Activated naive CD4-positive, alpha-beta T cell treated with anti-CD3 and anti-CD28 coated beads, Interleukin-2, amount 50 U/mL, for 72 hours (primary cell): Measurements from ENCODE around the gene MBTPS1. TPM values are rescaled to one million over a fixed set of nuclear protein-coding genes. Genes with fewer than 3 reads are reported as not detected.

ENCODE experiments used
- ATAC-seq, 2 donors: fragments of 150-1000 bp; cut with Tn5 transposase; 2 replicates each; pipeline ENCODE4 v1.10.0; 2021; ENCODE audit warnings: mild to moderate bottlenecking in 2 of 2, moderate library complexity in 2 of 2
- DNase-seq, 2 donors: peaks; one replicate each; pipeline ENCODE4 v3.0.0; 2021 to 2022; ENCODE audit warnings: low spot score in 2 of 2
- H3K27ac Mint-ChIP-seq, 2 donors: one replicate each; pipeline ENCODE4 v1.8.0; 2022; ENCODE audit warnings: mild to moderate bottlenecking in 2 of 2, mixed read lengths in 2 of 2
- H3K36me3 Mint-ChIP-seq, 2 donors: one replicate each; pipeline ENCODE4 v1.8.0; 2022; ENCODE audit warnings: mixed read lengths in 2 of 2
- H3K9me3 Mint-ChIP-seq, 2 donors: one replicate each; pipeline ENCODE4 v1.8.0; 2022; ENCODE audit warnings: mixed read lengths in 2 of 2
- total RNA-seq, 2 donors: library from RNA; stranded (reverse); gene quantifications; one replicate each; pipeline ENCODE4 v1.2.3, GENCODE V29; 2022

The MBTPS1 gene
- total RNA-seq: 10 to 100 TPM; 39.9 to 41.1 TPM

DNA sequence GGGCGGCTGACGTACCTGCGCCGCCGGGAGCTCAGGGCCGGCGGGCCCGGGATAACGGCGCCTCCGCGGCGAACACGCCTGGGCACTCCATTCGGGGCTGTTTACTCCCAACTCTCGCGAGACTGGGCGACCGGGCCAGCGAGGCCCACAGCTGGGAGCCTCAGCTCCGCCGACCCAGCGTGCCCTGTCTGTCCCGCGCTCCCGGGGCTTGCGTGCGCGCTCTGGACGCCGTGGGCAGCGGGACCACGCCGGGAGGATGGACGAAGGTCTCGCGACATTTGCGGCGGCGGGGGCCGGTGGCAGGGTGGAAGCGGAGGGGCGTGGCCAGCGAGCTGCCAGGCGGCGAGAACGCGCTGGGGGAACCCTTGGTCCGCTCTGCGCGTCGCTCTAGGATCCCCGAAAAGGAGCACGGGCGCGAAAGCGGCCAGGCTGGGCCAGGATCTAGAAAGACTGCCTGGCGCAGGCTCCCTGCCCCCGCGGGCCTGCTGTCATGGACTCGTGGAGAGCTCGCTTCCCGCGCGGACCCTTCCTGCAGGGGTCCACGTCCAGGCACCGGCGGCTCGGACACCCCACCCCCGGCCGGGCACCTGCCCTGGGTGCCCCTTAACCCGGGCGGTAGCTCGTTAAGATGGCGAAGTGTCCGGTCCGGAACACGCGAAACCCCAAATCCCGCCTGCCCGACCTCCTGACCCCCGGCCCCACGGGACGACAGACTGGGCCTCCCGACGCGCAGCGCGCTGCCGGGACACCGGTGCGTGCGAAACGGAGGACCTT is at the start of gene MBTPS1:
TSS of gene MBTPS1 (minus strand) at position 223 of the 774 bp plus-strand sequence. CDS start 15,159 bp downstream, outside the sequence.
- Mint-ChIP-seq H3K9me3 (no peaks in the 10 kb centered on the region), H3K36me3 (peaks cover 0 to 4% of the 10 kb centered on the region in 2 donors), H3K27ac (peak within 1 kb of the TSS; percentile 92 to 99)
- peak; percentile 91 to 94 for ATAC-seq
- DNase-seq: peak; percentile 99

DNA sequence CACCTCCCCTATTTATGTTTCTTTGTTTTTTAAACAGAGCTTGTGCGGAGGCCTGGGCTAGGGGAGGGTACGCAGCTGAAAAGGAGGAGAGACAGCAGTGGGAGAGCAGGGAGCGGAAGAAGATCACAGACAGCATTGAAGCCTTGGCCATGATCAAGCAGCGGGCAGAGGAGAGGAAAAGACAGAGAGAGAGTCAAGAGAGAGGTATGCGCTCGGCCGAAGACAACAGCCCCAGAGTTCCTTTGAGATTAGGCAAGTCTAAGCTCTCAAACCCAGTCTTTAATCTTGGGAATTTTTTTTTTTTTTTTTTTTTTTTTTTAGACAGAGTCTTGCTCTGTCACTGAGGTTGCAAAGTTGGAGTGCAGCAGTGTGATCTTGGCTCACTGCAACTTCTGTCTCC is 49.0 kb upstream of the MBTPS1 start:
- H3K36me3 Mint-ChIP-seq: no peaks in the 10 kb centered on the region
- ATAC-seq (no peak), DNase-seq (no peak)
- no peaks in the 10 kb centered on the region for H3K9me3 Mint-ChIP-seq
- H3K27ac Mint-ChIP-seq: no peak overlapping the region

DNA sequence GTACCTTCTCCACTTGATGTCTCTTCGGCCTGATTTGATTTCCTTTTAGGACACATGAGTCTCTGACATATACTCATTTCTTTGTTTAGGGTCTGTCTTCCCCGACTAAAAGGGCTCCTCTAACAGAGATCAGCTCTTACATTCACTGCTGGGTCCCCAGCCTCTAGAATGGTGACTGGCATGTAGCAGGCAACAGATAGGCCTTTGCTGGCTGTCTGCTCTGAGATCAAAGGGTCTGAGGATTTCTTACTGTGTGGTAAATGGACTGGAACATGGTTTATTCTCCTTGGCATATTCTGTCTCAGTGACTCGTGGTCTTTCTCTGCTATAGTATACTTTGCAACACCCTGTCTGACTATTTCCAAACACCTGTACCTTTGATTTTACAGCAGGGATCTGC is 45.1 kb upstream of the MBTPS1 start:
- Mint-ChIP-seq H3K27ac (no peak overlapping the region), H3K36me3 (no peaks in the 10 kb centered on the region), H3K9me3 (no peaks in the 10 kb centered on the region)
- ATAC-seq (no peak), DNase-seq (no peak)

DNA sequence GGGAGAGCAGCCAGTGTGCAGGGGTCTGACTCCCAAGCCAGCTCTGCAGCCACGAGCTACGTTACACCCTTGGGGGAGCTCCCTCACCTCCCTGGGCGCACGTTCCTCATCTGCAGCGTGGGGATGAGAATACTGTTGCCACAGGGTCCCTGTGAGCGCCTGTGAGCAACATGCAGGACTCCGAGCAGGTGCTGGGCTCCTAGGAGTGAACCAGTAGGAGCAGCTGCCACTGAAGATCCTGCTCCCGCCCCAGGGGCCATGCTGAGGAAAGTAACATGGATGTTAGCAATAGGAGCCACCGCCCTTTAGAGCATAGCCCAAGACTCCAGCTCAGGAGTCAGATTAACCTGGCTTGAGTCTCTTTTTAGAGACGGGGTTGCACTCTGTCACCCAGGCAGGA is 44.3 kb upstream of the MBTPS1 start:
- Mint-ChIP-seq H3K27ac (no peak overlapping the region), H3K9me3 (no peaks in the 10 kb centered on the region), H3K36me3 (no peaks in the 10 kb centered on the region)
- peak in 1 of 2 donors; percentile 44 for DNase-seq
- ATAC-seq: no peak

DNA sequence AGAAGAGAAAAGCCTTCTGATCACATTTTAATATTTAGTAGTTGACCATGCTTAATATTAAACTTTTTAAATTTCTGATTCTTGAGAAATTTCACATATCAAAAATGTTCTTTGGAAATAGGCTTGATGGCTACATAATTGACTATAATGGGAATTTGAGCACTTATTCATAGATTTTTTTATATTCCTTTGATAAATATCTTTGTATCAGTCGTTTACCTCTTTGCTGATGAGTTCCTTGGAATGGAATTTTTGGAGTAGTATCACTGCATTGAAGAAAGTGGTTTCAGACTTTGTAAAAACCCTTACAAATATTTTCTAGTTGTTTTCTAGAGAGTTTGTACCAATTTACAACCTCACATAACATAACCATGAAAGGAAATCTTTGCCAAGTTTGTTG is 43.1 kb upstream of the MBTPS1 start:
- H3K27ac Mint-ChIP-seq: no peak overlapping the region
- ATAC-seq (no peak), DNase-seq (no peak)
- H3K9me3 Mint-ChIP-seq: no peaks in the 10 kb centered on the region
- no peaks in the 10 kb centered on the region for H3K36me3 Mint-ChIP-seq

DNA sequence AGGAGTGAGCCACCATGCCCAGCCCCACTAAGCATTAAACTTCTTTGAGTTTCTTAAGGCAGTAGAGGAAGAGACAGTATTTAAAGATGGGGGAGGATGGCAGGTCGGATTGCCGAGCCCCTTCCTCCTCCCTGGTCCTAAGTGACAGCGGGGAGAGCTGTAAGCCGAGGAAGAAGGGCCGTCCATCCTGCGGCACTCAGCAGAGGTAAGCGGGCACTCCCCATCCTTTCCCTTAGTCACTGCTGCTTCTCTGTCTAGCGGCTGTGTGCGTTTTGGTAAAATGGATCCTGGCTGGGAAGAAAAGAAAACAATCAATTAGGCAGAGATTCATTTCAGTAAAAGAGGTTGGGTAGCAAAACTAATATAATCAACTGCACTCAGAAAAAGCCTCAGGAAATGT is 42.3 kb upstream of the MBTPS1 start:
- no peak for ATAC-seq
- Mint-ChIP-seq H3K27ac (no peak overlapping the region), H3K9me3 (no peaks in the 10 kb centered on the region)

DNA sequence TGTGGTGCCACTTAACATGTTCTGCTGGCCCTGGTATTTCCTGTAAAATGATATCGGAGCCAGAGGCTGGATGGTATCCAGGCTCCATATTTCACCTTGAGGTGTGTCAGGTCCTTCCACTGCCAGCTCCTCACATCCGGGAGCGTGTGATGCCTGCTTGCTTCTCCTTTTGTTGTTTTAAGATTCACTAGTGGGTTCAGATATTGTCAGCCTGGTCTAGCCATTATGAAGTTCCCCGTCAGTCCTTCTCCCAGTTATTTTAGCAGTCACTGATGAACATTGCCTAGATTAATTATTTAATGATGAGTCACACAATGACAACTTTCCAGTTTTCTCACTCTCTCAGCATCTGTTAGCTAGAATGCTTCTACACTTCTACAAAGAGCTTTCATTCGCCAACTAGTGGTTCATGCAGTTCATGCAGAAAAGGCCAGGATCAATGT is 39.6 kb upstream of the MBTPS1 start:
- H3K9me3 Mint-ChIP-seq: no peaks in the 10 kb centered on the region
- ATAC-seq (no peak), DNase-seq (no peak)
- no peak overlapping the region for H3K27ac Mint-ChIP-seq
- H3K36me3 Mint-ChIP-seq: no peaks in the 10 kb centered on the region

More for the DNA sequence above, 42.3 kb upstream of the MBTPS1 start:
- DNase-seq: no peak
- H3K36me3 Mint-ChIP-seq: no peaks in the 10 kb centered on the region

DNA sequence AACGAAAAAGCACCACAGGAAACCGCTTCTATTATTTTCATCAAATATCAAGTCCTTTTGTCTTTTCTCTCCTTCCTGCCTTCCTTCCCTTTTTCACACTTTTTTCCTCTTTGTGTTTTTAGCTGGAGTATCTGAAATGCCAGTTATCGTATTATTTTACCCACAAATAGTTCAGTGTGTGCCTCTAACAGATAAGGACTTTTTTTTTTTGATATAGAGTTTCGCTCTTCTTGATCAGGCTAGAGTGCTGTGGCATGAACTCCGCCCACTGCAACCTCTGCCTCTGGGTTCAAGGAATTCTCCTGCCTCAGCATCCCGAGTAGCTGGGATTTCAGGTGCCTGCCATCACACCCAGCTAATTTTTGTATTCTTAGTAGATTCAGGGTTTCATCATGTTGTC is 39.0 kb upstream of the MBTPS1 start:
- Mint-ChIP-seq H3K27ac (no peak overlapping the region), H3K9me3 (no peaks in the 10 kb centered on the region), H3K36me3 (no peaks in the 10 kb centered on the region)
- ATAC-seq (no peak), DNase-seq (no peak)

DNA sequence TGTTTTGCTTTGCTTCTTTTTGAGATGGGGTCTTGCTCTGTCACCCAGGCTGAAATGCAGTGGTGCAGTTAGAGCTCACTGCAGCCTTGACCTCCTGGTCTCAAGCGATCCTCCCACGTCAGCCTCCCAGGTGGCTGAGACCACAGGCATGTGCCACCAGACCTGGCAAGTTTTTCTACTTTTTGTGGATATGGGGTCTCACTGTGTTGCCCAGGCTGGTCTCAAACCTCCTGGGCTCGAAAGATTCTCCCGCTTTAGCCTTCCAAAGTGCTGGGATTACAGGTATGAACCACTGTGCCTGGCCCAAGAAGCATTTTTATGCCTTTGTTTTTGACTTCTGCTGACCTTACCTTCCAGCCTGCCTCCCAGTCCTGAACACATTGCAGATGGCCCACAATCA is 38.5 kb upstream of the MBTPS1 start:
- DNase-seq (no peak), ATAC-seq (no peak)
- no peaks in the 10 kb centered on the region for H3K36me3 Mint-ChIP-seq
- no peaks in the 10 kb centered on the region for H3K9me3 Mint-ChIP-seq
- no peak overlapping the region for H3K27ac Mint-ChIP-seq

DNA sequence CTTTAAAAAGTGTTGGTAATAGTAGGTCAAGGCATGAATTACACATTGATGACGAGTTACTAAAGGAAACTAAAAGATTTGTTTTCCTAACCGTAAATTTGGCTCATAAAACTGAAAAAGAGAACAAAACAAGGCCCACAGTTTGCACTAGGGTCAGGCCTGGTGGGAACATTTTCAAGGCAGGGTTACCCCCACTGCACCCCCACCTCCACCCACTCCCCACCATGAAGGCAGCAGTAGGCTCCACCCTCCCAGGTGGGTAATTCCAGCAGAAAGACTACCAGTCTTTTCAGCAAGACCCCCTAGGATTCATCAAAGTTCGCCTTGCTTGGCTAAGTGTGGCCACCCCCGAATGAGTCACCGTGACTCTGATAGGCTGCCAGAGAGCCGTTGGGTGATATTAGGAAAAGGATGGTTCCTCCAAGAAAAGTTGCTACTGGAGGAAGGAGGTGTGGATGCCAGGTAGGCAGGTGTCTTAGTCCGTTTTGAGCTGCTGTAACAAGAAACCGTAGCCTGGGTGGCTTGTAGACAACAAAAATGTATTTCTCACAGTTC is 37.0 kb upstream of the MBTPS1 start:
- Mint-ChIP-seq H3K9me3 (no peaks in the 10 kb centered on the region), H3K36me3 (no peaks in the 10 kb centered on the region), H3K27ac (no peak overlapping the region)
- DNase-seq: no peak
- ATAC-seq: no peak

DNA sequence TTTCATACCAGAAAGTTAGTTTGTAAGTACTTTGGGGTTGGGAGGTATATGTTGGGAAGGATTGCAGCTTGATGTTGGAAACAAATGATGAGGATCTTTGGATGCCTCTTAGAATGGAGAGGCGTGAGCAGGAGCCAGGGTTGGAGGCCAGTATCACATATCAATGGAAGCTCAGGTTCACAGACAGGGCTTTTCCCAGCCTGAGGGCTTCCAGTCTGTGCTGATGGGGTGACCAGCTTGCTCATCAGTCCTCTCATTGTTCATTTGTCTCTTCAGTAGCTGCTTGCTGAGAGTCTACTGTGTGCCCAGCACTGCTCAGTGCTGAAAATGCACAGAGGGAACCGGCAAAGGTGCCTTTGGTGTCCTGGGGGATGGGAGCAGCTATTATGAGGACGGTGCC is 34.2 kb upstream of the MBTPS1 start:
- H3K36me3 Mint-ChIP-seq: no peaks in the 10 kb centered on the region
- no peak for ATAC-seq
- no peaks in the 10 kb centered on the region for H3K9me3 Mint-ChIP-seq
- no peak for DNase-seq
- no peak overlapping the region for H3K27ac Mint-ChIP-seq

DNA sequence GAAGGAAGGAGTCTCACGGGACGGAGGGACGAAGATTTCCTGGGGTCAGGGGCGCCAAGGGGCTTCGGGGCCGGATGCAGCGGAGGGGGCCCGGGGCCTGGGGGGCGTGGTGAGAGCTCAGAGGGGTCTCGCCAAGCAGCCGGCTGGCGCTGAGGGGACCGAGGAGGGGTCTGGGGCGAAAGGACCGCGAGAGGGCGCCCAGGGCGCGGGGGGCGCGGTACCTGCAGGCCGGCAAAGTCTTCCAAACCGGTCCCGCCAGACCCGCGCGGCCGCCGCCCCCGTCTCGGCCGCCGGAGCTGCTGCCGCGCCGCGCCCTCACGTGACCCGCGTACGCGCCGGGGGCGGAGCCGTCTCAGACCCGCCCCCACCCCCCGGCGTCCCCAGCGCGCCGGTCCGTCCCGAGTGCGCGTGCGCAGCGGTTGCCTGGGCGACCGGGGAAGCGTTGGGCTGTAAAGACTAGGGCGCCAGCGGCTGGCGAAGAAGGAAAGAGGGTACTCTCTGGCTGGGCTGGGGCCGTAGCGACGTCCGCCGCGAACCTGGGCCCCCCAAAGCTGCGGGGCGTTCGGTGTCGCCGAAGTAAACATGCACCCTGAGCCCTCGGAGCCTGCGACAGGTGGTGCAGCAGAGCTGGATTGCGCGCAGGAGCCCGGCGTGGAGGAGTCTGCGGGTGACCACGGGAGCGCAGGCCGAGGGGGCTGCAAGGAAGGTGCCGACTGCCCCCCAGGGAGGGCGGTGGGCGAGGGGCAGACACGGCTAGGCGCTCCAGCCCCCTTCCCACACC is 28.3 kb upstream of the MBTPS1 start, which contains the start of the genes DNAAF1 and HSDL1:
TSS of gene DNAAF1 (plus strand) at position 450 of the 781 bp plus-strand sequence. CDS start at position 583, 133 bp downstream.
TSS of gene HSDL1 (minus strand) at position 319 of the 781 bp plus-strand sequence. CDS start 13,856 bp downstream, outside the sequence.
- peak; percentile 87 to 88 for ATAC-seq
- peak within 1 kb of the TSS; percentile 86 to 95 for H3K27ac Mint-ChIP-seq
- DNase-seq: peak; percentile 90 to 98
- H3K36me3 Mint-ChIP-seq: peaks cover 0 to 6% of the 10 kb centered on the region in 2 donors
- H3K9me3 Mint-ChIP-seq: no peaks in the 10 kb centered on the region

DNA sequence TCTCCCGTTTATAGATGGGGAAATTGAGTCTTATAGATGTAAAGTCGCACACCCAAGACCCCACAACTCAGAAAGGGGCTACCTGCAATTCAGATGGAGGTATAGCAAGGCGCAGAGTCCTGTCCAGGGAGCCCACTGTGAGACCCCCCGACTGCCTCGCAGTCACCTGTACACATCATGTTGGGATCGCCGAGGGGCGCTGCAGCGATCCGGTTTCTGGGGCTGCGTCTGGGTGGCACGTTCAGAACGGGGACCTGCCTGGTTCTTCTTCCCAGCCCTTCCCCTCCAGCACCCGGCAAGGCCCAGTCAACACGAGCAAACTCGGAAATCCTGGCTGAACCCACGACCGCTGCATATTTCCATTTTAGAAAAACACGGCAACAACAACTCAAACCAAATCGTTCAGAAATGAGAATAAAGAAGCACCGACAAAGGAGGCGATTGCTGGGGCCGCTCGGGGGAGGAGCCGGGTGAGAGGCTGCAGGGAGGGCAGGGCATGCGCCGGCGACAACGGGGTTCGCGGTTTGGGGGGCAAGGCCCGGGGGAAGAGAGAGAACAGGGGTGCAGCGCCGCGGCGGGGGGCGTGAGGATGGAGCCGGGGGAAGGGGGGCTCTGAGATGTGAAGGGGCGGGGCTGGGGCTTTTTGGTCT is 27.6 kb upstream of the MBTPS1 start:
- ATAC-seq (peak; percentile 59 to 62), DNase-seq (peak in 1 of 2 donors; percentile 54)
- Mint-ChIP-seq H3K27ac (peak overlapping the region; percentile 86 to 95), H3K9me3 (no peaks in the 10 kb centered on the region), H3K36me3 (peaks cover 0 to 6% of the 10 kb centered on the region in 2 donors)

DNA sequence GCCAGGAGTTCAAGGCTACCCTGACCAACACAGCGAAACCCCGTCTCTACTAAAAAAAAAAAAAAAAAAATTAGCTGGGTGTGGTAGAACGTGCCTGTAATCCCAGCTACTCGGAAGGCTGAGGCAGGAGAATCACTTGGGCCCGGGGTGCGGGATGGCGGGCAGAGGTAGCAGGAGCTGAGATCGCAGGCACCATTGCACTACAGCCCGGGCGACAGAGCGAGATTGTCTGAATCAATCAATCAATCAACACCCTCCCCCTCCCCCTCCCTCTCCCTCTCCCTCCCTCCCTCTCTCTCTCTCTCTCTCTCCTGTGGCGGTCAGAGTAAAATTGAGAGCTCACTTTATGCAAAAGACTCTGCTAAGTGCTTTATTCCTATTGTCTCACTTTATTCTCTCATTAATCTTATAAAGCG is 27.1 kb upstream of the MBTPS1 start:
- no peak for DNase-seq
- Mint-ChIP-seq H3K36me3 (peaks cover 0 to 6% of the 10 kb centered on the region in 2 donors), H3K27ac (peak overlapping the region; percentile 86 to 95), H3K9me3 (no peaks in the 10 kb centered on the region)
- no peak for ATAC-seq

DNA sequence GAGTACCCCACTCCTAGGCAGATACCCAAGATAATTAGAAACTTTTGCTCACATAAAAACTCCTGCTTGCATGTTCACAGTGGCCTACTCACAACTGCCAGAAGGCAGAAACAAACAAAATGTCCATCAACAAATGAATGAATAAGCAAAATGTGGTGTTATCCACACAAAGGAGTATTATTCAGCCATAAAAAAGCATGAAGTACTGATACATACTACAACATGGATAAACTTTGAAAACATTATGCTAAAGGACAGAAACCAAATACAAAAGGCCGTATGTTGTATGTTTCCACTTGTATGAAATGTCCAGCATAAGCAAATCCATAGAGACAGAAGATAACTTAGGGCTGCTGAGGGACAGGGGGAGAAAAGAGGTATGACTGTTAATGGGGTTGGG is 26.3 kb upstream of the MBTPS1 start:
- ATAC-seq (no peak), DNase-seq (no peak)
- peaks cover 0 to 6% of the 10 kb centered on the region in 2 donors for H3K36me3 Mint-ChIP-seq
- no peaks in the 10 kb centered on the region for H3K9me3 Mint-ChIP-seq
- H3K27ac Mint-ChIP-seq: no peak overlapping the region

DNA sequence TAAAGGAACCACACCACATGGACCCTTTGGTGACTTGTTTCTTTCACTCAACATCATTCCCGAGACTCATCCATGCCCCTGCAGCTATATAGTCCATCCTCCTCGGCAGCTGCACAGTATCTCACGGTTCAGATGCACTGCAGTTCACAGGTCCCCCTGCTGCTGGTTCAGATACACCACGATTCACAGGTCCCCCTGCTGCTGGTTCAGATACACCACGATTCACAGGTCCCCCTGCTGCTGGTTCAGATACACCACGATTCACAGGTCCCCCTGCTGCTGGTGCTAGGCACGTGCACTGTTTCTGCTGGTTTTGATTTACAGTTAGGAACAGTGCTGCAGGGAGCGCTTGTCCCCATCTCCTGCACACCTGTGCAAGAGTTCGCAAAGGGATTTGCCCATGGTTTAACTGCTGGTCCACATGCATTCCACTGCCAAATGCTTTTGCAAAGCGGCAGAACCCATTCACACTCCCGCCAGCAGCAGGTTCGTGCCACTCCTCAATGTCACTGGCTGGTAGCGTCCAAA is 24.5 kb upstream of the MBTPS1 start:
- H3K9me3 Mint-ChIP-seq: no peaks in the 10 kb centered on the region
- DNase-seq (no peak), ATAC-seq (no peak)
- peaks cover 0 to 6% of the 10 kb centered on the region in 2 donors for H3K36me3 Mint-ChIP-seq
- H3K27ac Mint-ChIP-seq: no peak overlapping the region
